ENCODE measurements around the gene CLEC3B.

- TF ChIP-seq CTCF (conservative IDR thresholded peaks at IDR 0.05; ENCODE audit: low read depth, low read length), result no peak
- no peak for TF ChIP-seq EZH2 (IDR thresholded peaks at IDR 0.05; ENCODE audit: low read length, unreplicated experiment)
- no peak for TF ChIP-seq EZH2phosphoT487 (IDR thresholded peaks at IDR 0.05; ENCODE audit: borderline replicate concordance, low read length)
Observed at GRCh38 chr3:45029661-45030060, 3.6 kb downstream of the CLEC3B start.
